Panc1 (cell line): ENCODE measurements around the gene RNU1-4. TPM values are rescaled to one million over a fixed set of nuclear protein-coding genes. Genes with fewer than 3 reads are reported as not detected.
"Not testable (repeated sequence)": the region's sequence is repeated elsewhere in the genome, so short reads cannot be mapped to it uniquely, and the experiment has no call there.

ENCODE experiments used
- ATAC-seq: fragments of 200-7000 bp; cut with Tn5 transposase; 2 replicates; pipeline ENCODE4 v1.9.1; 2020; ENCODE audit warnings: mild to moderate bottlenecking, moderate library complexity
- Bru-seq: library from RNA; stranded (reverse); fragments of 400-500 nt; gene quantifications from one replicate; lab custom pipeline; 2021; lab: Mats Ljungman, UMichigan
- BruChase-seq, 2 experiments: library from RNA; stranded (reverse); fragments of 400-500 nt; gene quantifications; one replicate each; lab custom pipeline; 2021; lab: Mats Ljungman, UMichigan
- BruUV-seq: library from RNA; stranded (reverse); fragments of 400-500 nt; replicated peaks from 2 replicates; lab custom pipeline; 2021; lab: Mats Ljungman, UMichigan
- CTCF ChIA-PET: fragments of 300-600 bp; sonication (Branson Sonifier 250); formaldehyde crosslinking; loops from one replicate; lab custom pipeline; 2022; ENCODE audit warnings: antibody characterized with exemption; lab: Charles Lee
- POLR2A ChIA-PET: fragments of 300-600 bp; sonication (Branson Sonifier 250); formaldehyde crosslinking; loops from one replicate; lab custom pipeline; 2022; ENCODE audit warnings: antibody characterized with exemption; lab: Charles Lee
- DNase-seq: peaks from one replicate; pipeline ENCODE4 v3.0.0-alpha.2; 2010; ENCODE audit warnings: low read depth, low spot score
- H3K27ac ChIP-seq: 2 replicates; pipeline ENCODE4 v1.5.1; 2011; ENCODE audit warnings: mild to moderate bottlenecking, low read length, inconsistent platforms
- H3K27me3 ChIP-seq: fragments of 200-500 bp; sonication (Bioruptor generic); 2 replicates; pipeline ENCODE4 v1.6.0; 2014; ENCODE audit warnings: low read length, inconsistent platforms; ENCODE audit not compliant: control insufficient read depth, insufficient read depth
- H3K36me3 ChIP-seq: fragments of 200-500 bp; sonication (Bioruptor generic); 2 replicates; pipeline ENCODE4 v1.5.1; 2014; ENCODE audit warnings: inconsistent platforms, mild to moderate bottlenecking, low read length, moderate library complexity; ENCODE audit not compliant: control insufficient read depth, insufficient read depth
- H3K4me1 ChIP-seq: 2 replicates; pipeline ENCODE4 v1.5.1; 2011; ENCODE audit warnings: inconsistent platforms, mild to moderate bottlenecking, low read length, moderate library complexity; ENCODE audit not compliant: control insufficient read depth, insufficient read depth
- H3K4me3 ChIP-seq, 2 experiments: 2 replicates each; pipeline ENCODE4 v1.5.1; 2011 to 2012; ENCODE audit warnings: low read depth in 2 of 2, low read length in 2 of 2, mild to moderate bottlenecking in 2 of 2, inconsistent platforms in 1 of 2, moderate library complexity in 1 of 2
- H3K9me3 ChIP-seq: fragments of 200-500 bp; sonication (Bioruptor generic); 2 replicates; pipeline ENCODE4 v1.5.1; 2014; ENCODE audit warnings: low read depth, mild to moderate bottlenecking, inconsistent platforms, low read length, moderate library complexity; ENCODE audit not compliant: control insufficient read depth, insufficient read depth
- in situ Hi-C: cut with HindIII; loops from 2 replicates; pipeline ENCODE4 v1.10.0; 2016; ENCODE audit warnings: low sequenced_read_pairs, low pct_unique_long_range_greater_than_20kb
- intact Hi-C: fragments of 100-400 bp; cut with micrococcal nuclease; formaldehyde crosslinking; loops from one replicate; pipeline ENCODE4 v1.10.0; 2022; ENCODE audit not compliant: unreplicated experiment
- long read RNA-seq: library from polyadenylated mRNA; unstranded; transcript quantifications from one replicate; pipeline ENCODE4 v2.0.0, GENCODE V29; 2021; ENCODE audit not compliant: unreplicated experiment
- polyA plus RNA-seq: library from polyadenylated mRNA; unstranded; fragments of >200 nt; gene quantifications from one replicate; pipeline ENCODE4 v1.2.1, GENCODE V29; 2012; ENCODE audit warnings: missing spikeins; ENCODE audit not compliant: insufficient read length
- total RNA-seq: library from RNA; stranded (reverse); gene quantifications from one replicate; pipeline ENCODE4 v1.2.1, GENCODE V29; 2021; ENCODE audit not compliant: unreplicated experiment

Gene RNU1-4
- total RNA-seq (1,290 TPM), Bru-seq, nascent RNA (percentile 35 among the genes with signal in this experiment), BruChase-seq, experiment 1, labeled RNA remaining after a 2-hour chase (not detected), BruChase-seq, experiment 2, labeled RNA remaining after a 6-hour chase (not detected)
- 2.5 TPM for polyA plus RNA-seq
- long read RNA-seq: 0 reads

DNA sequence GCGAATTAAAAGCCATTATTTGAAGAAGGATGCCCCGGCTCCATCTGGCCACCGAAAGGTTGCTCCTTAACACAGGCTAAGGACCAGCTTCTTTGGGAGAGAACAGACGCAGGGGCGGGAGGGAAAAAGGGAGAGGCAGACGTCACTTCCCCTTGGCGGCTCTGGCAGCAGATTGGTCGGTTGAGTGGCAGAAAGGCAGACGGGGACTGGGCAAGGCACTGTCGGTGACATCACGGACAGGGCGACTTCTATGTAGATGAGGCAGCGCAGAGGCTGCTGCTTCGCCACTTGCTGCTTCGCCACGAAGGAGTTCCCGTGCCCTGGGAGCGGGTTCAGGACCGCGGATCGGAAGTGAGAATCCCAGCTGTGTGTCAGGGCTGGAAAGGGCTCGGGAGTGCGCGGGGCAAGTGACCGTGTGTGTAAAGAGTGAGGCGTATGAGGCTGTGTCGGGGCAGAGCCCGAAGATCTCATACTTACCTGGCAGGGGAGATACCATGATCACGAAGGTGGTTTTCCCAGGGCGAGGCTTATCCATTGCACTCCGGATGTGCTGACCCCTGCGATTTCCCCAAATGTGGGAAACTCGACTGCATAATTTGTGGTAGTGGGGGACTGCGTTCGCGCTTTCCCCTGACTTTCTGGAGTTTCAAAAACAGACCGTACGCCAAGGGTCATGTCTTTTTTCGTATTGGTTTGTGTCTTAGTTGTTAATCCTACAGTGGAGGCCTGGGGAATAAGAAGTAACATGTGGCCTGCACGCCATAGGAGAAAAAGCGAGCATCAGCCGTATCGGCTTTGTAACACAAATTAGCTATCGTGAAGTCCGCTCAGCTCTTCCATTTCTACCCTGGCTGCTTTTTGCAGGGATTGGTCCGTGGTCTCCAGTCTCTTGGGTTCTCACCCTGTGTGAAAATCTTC is at the start of gene RNU1-4:
Gene RNU1-4 (plus strand): TSS at position 470 of the 918 bp plus-strand sequence.
- ATAC-seq: peak; percentile 100
- H3K27ac ChIP-seq, H3K4me3 ChIP-seq, H3K36me3 ChIP-seq, H3K9me3 ChIP-seq, in situ Hi-C loops, H3K27me3 ChIP-seq, CTCF ChIA-PET, BruUV-seq, H3K4me1 ChIP-seq, intact Hi-C loops, DNase-seq, POLR2A ChIA-PET: not testable (repeated sequence)

DNA sequence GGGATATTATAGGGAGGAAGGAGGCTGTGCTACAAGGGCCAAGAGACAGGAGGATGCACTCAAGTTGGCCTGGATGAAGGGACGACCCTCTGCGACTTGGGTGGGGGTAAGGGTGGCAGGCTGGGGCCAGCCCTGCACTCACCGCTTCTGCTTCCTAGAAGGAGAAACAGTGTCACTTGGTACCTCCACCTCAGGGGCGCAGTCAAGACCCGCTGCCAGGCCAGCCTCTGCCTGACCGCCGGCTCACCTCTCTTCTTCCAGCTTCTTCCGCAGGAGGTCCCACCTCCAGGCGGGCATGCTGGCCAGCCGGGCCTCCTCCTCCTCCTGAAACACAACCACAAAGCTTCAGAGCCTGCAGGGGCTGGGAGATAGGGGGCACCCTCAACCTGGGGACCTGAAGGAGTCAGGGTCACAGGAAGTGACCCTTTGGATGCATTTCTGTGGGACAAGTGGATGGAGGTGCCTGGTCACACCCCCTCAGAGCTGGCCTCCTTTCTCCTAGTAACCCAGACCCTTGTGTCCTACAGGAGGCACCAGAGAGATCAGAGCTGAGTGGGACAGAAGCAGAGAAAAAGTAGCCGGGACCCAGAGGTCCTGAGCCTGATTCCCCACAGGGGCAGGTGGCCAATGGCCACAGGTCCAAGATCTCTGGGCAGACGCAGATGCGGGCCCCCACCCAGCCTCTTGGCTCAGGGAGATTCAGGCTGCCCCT is 49.2 kb upstream of the RNU1-4 start:
- CTCF ChIA-PET: interaction anchor here (1.2 to 1.8 kb wide), 2 partner anchors 9 to 10 kb away, joined by 3 read pairs; no protein-coding TSS in a partner anchor
- in situ Hi-C loops, H3K27ac ChIP-seq, H3K27me3 ChIP-seq, H3K36me3 ChIP-seq, intact Hi-C loops, H3K4me1 ChIP-seq, POLR2A ChIA-PET, BruUV-seq, DNase-seq, H3K9me3 ChIP-seq, ATAC-seq, H3K4me3 ChIP-seq: not testable (repeated sequence)

GRCh38 chr1:16692283-16692682 is 48.0 kb upstream of the RNU1-4 start:
- ATAC-seq, POLR2A ChIA-PET, H3K36me3 ChIP-seq, DNase-seq, in situ Hi-C loops, H3K27ac ChIP-seq, intact Hi-C loops, H3K9me3 ChIP-seq, H3K4me1 ChIP-seq, H3K27me3 ChIP-seq, BruUV-seq, H3K4me3 ChIP-seq: not testable (repeated sequence)
- CTCF ChIA-PET: interaction anchor here (1.2 to 1.8 kb wide), 2 partner anchors 8 to 9 kb away, joined by 3 read pairs; no protein-coding TSS in a partner anchor

DNA sequence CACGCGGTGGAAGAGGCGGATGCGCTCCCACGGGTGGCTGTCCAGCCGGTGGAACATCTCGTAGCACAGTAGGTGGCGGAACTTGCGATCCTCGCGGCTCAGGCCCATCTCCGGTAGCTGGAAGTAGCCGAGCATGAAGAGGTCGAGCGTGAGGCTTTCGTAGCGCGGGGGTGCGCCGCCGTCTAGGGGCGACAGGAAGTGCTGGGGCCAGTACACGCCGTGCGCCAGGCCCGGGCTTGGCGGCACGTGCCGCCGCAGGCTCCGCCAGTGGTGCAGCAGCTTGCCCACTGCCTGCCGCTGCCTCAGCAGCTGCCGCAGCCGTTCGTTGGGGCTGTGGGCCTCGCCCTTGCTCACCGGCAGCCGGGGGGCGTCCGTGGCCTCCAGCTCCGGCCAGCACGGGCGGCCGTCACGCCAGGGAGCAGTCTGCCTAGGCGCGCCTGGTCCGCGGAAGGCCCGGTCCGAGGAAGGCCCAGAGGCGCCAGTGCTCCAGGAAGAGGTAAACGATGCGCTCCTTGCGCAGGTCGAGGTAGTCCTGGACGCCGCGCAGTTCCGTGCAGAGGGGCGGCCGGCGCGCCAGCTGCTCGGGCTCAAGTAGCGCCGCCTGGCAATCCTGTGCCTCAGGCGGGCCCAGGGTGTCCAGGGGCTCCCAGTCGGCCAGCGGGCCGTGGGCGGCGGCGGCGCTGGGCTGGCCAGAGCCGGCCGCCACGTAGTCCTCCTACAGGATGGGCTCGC is 47.4 kb upstream of the RNU1-4 start:
- H3K36me3 ChIP-seq, H3K4me3 ChIP-seq, POLR2A ChIA-PET, H3K27ac ChIP-seq, DNase-seq, BruUV-seq, H3K9me3 ChIP-seq, H3K4me1 ChIP-seq, intact Hi-C loops, H3K27me3 ChIP-seq, in situ Hi-C loops, CTCF ChIA-PET: not testable (repeated sequence)
- peak; percentile 31 for ATAC-seq

- H3K36me3 ChIP-seq, H3K9me3 ChIP-seq, in situ Hi-C loops, H3K27ac ChIP-seq, DNase-seq, H3K4me3 ChIP-seq, H3K27me3 ChIP-seq, BruUV-seq, intact Hi-C loops, H3K4me1 ChIP-seq, POLR2A ChIA-PET: not testable (repeated sequence)
- CTCF ChIA-PET: interaction anchor here (0.9 kb wide), 1 partner anchor 9 kb away, joined by 3 read pairs; no protein-coding TSS in a partner anchor
- ATAC-seq: peak; percentile 65
Observed at GRCh38 chr1:16693449-16694307, 46.6 kb upstream of the RNU1-4 start.

- POLR2A ChIA-PET, H3K9me3 ChIP-seq, BruUV-seq, DNase-seq, H3K4me3 ChIP-seq, H3K27me3 ChIP-seq, intact Hi-C loops, H3K36me3 ChIP-seq, H3K27ac ChIP-seq, in situ Hi-C loops, H3K4me1 ChIP-seq: not testable (repeated sequence)
- ATAC-seq: 0 out of 2 replicates have a peak, but pooled peaks have one; percentile 14
- CTCF ChIA-PET: interaction anchor here (0.9 kb wide), 1 partner anchor 8 kb away, joined by 3 read pairs; no protein-coding TSS in a partner anchor
Observed at GRCh38 chr1:16694308-16694702, 46.0 kb upstream of the RNU1-4 start.
